ENCODE data around the gene MRPL33.
A peak's percentile ranks its signal among the peaks of the same experiment; 100 is the strongest.

The MRPL33 gene

GRCh38 chr2:27810455-27810854 is 38.9 kb downstream of the MRPL33 start:
- no peak for DNase-seq

- DNase-seq: no peak
Observed at GRCh38 chr2:27811768-27812167, 40.2 kb downstream of the MRPL33 start.

GRCh38 chr2:27814758-27815157 is 43.2 kb downstream of the MRPL33 start:
- no peak for DNase-seq

- no peak for DNase-seq
Observed at GRCh38 chr2:27815860-27816438, 44.4 kb downstream of the MRPL33 start.

- DNase-seq: no peak
Observed at GRCh38 chr2:27822049-27822448, 50.5 kb downstream of the MRPL33 start.

- no peak for DNase-seq
Observed at GRCh38 chr2:27823135-27823534, 51.6 kb downstream of the MRPL33 start.

GRCh38 chr2:27823569-27823968 is 52.0 kb downstream of the MRPL33 start:
- DNase-seq: no peak

- no peak for DNase-seq
Observed at GRCh38 chr2:27824401-27824800, 52.9 kb downstream of the MRPL33 start.

GRCh38 chr2:27828305-27828704 is 56.8 kb downstream of the MRPL33 start:
- DNase-seq: peak; percentile 3

All from SHP77 treated with DMSO at 0.1 percent for 48 hours (cell line).